ENCODE measurements around the gene GRHL1. TPM values are rescaled to one million over a fixed set of nuclear protein-coding genes. Genes with fewer than 3 reads are reported as not detected.

The GRHL1 gene
- total and polyA plus RNA-seq, 9 of the 15 experiments (the other 6 are each of a cell fraction or from before 2014, with no cell fraction given), result 1.7 to 6.1 (median 4.7) TPM

- TF ChIP-seq RBM17 (IDR thresholded peaks at IDR 0.05; ENCODE audit: borderline replicate concordance, low read depth, low read length) (no peak), SMAD2 (IDR thresholded peaks at IDR 0.05; ENCODE audit: low read depth, low read length) (no peak), HDGF (IDR thresholded peaks at IDR 0.05) (no peak), SIN3B (IDR thresholded peaks at IDR 0.05; ENCODE audit: low read depth) (no peak), RBFOX2 (IDR thresholded peaks at IDR 0.05; ENCODE audit: low read depth, low read length) (peak; percentile 86), ZFP30 (CRISPR knock-in tag; IDR thresholded peaks at IDR 0.05; ENCODE audit: borderline replicate concordance) (no peak), ETS2 (tag; IDR thresholded peaks at IDR 0.05; ENCODE audit: borderline replicate concordance, poor library complexity, severe bottlenecking) (no peak), CREB1 (IDR thresholded peaks at IDR 0.05) (0 out of 2 replicates have a peak, but pooled peaks have one; percentile 12), CREB1 (CRISPR knock-in tag; IDR thresholded peaks at IDR 0.05) (peak; percentile 51), NR2C1 (IDR thresholded peaks at IDR 0.05) (no peak), NR2C1 (tag; IDR thresholded peaks at IDR 0.05) (no peak), CBFA2T2 (conservative IDR thresholded peaks at IDR 0.05) (peak; percentile 61), ZC3H4 (CRISPR knock-in tag; IDR thresholded peaks at IDR 0.05; ENCODE audit: borderline replicate concordance) (no peak), SLC30A9 (CRISPR knock-in tag; IDR thresholded peaks at IDR 0.05) (no peak), KDM4B (IDR thresholded peaks at IDR 0.05; ENCODE audit: borderline replicate concordance in 2 of 2, low read depth in 1 of 2) (no peak), PHB (CRISPR knock-in tag; IDR thresholded peaks at IDR 0.05) (no peak), CBX2 (IDR thresholded peaks at IDR 0.05; ENCODE audit: insufficient read depth, low read length, poor library complexity, severe bottlenecking) (no peak), DACH1 (IDR thresholded peaks at IDR 0.05; ENCODE audit: partially characterized antibody) (no peak), MBD2 (IDR thresholded peaks at IDR 0.05; ENCODE audit: borderline replicate concordance, low read depth) (no peak; the same call in 1 of the 2 replicates), HLTF (IDR thresholded peaks at IDR 0.05) (no peak), TSHZ1 (CRISPR knock-in tag; IDR thresholded peaks at IDR 0.05) (no peak), MAX (CRISPR knock-in tag; IDR thresholded peaks at IDR 0.05) (peak; percentile 58), RBM15 (IDR thresholded peaks at IDR 0.05; ENCODE audit: insufficient read depth, low read length) (no peak), DNMT1 (IDR thresholded peaks at IDR 0.05) (no peak), ZNF764 (CRISPR knock-in tag; IDR thresholded peaks at IDR 0.05; ENCODE audit: low read depth) (no peak), HDAC2 (IDR thresholded peaks at IDR 0.05) (0 out of 2 replicates have a peak, but pooled peaks have one; percentile 22), POLR2G (IDR thresholded peaks at IDR 0.05; ENCODE audit: low read depth, low read length) (peak; percentile 85)
Measured at GRCh38 chr2:10028988-10029874, 77.7 kb downstream of the GRHL1 start (continued).

Measured in K562 (cell line).